HEK293 (cell line): Measurements from ENCODE around the gene EXT2.

Experiments
- CTCF ChIA-PET: fragments of 350-600 bp; formaldehyde crosslinking; extraction: SDS; loops from one replicate; lab custom pipeline; 2021; ENCODE audit warnings: antibody characterized with exemption; lab: Yijun Ruan, JAX
- POLR2A ChIA-PET: fragments of 300-600 bp; formaldehyde crosslinking; extraction: SDS; loops from one replicate; lab custom pipeline; 2020; ENCODE audit warnings: antibody characterized with exemption, inconsistent platforms; lab: Yijun Ruan, JAX
- H3K27ac ChIP-seq: fragments of 200-500 bp; sonication (Bioruptor generic); 2 replicates; pipeline ENCODE4 v1.5.1; 2014; ENCODE audit warnings: low read depth, low read length, control low read depth, inconsistent platforms; ENCODE audit errors: extremely low read depth
- H3K36me3 ChIP-seq, 2 experiments: fragments of 200-500 bp in 1 of 2; sonication (Bioruptor generic) in 1 of 2; 1 replicate in 1 of 2; 2 replicates in 1 of 2; pipeline ENCODE4 v1.5.1; 2014 to 2017; ENCODE audit warnings: inconsistent platforms in 2 of 2, low read length in 2 of 2; ENCODE audit not compliant: control insufficient read depth in 2 of 2, insufficient read depth in 1 of 2
- H3K4me1 ChIP-seq: fragments of 200-500 bp; sonication (Bioruptor generic); 2 replicates; pipeline ENCODE4 v1.5.1; 2014; ENCODE audit warnings: mild to moderate bottlenecking, low read length, inconsistent platforms; ENCODE audit not compliant: control insufficient read depth, insufficient read depth
- H3K4me3 ChIP-seq: 2 replicates; pipeline ENCODE4 v1.5.1; 2011; ENCODE audit warnings: low read depth, mild to moderate bottlenecking, control low read depth, low read length, moderate library complexity
- H3K9me3 ChIP-seq: fragments of 200-500 bp; sonication (Bioruptor generic); 2 replicates; pipeline ENCODE4 v1.5.1; 2014; ENCODE audit warnings: low read depth, low read length, inconsistent platforms; ENCODE audit not compliant: control insufficient read depth, insufficient read depth
- AEBP2 ChIP-seq: fragments of 450-650 bp; formaldehyde crosslinking; IDR thresholded peaks from 2 replicates; pipeline ENCODE4 v1.5.1; 2016; ENCODE audit warnings: missing biosample characterization, missing genetic modification characterization, borderline replicate concordance
- GLI4 ChIP-seq: fragments of 450-650 bp; formaldehyde crosslinking; IDR thresholded peaks from 2 replicates; pipeline ENCODE4 v1.5.1; 2016; ENCODE audit warnings: missing biosample characterization, missing genetic modification characterization
- HOXD13 ChIP-seq: sonication (generic); formaldehyde crosslinking; IDR thresholded peaks from 2 replicates; pipeline ENCODE4 v1.8.0; 2022; ENCODE audit warnings: missing genetic modification reagents, borderline replicate concordance
- KLF17 ChIP-seq: fragments of 450-650 bp; formaldehyde crosslinking; IDR thresholded peaks from 2 replicates; pipeline ENCODE4 v1.5.1; 2016; ENCODE audit warnings: missing biosample characterization, missing genetic modification characterization
- PRDM4 ChIP-seq: fragments of 450-650 bp; formaldehyde crosslinking; IDR thresholded peaks from 2 replicates; pipeline ENCODE4 v1.5.1; 2017; ENCODE audit warnings: missing biosample characterization, missing genetic modification characterization
- ZBTB26 ChIP-seq: fragments of 450-650 bp; formaldehyde crosslinking; optimal IDR thresholded peaks from 2 replicates; pipeline ENCODE3; 2016; ENCODE audit warnings: missing biosample characterization, mild to moderate bottlenecking, missing genetic modification characterization
- ZIC2 ChIP-seq: fragments of 450-650 bp; formaldehyde crosslinking; IDR thresholded peaks from 2 replicates; pipeline ENCODE4 v1.5.1; 2016; ENCODE audit warnings: missing biosample characterization, missing genetic modification characterization
- ZNF112 ChIP-seq: fragments of 450-650 bp; formaldehyde crosslinking; IDR thresholded peaks from 2 replicates; pipeline ENCODE4 v1.5.0; 2017; ENCODE audit warnings: missing biosample characterization, missing genetic modification characterization
- ZNF280C ChIP-seq: fragments of 450-650 bp; formaldehyde crosslinking; IDR thresholded peaks from 2 replicates; pipeline ENCODE4 v1.5.1; 2016; ENCODE audit warnings: missing biosample characterization, missing genetic modification characterization
- ZNF366 ChIP-seq: fragments of 450-650 bp; formaldehyde crosslinking; conservative IDR thresholded peaks from 2 replicates; pipeline ENCODE4 v1.5.1; 2016; ENCODE audit warnings: missing biosample characterization, missing genetic modification characterization
- ZNF423 ChIP-seq: fragments of 450-650 bp; formaldehyde crosslinking; IDR thresholded peaks from 2 replicates; pipeline ENCODE4 v1.5.1; 2016; ENCODE audit warnings: missing biosample characterization, missing genetic modification characterization
- ZNF549 ChIP-seq: fragments of 450-650 bp; IDR thresholded peaks from 2 replicates; pipeline ENCODE4 v1.5.1; 2018; ENCODE audit warnings: missing biosample characterization, missing genetic modification characterization, mild to moderate bottlenecking, inconsistent platforms, moderate library complexity
- ZNF621 ChIP-seq: fragments of 450-650 bp; formaldehyde crosslinking; IDR thresholded peaks from 2 replicates; pipeline ENCODE4 v1.5.1; 2017; ENCODE audit warnings: missing biosample characterization, missing genetic modification characterization
- ZNF677 ChIP-seq: fragments of 450-650 bp; IDR thresholded peaks from 2 replicates; pipeline ENCODE4 v1.5.0; 2018; ENCODE audit warnings: missing biosample characterization, mild to moderate bottlenecking, missing genetic modification characterization, moderate library complexity
- ZNF707 ChIP-seq: fragments of 450-650 bp; formaldehyde crosslinking; IDR thresholded peaks from 2 replicates; pipeline ENCODE4 v1.5.1; 2016; ENCODE audit warnings: missing biosample characterization, missing genetic modification characterization
- ZNF747 ChIP-seq: fragments of 450-650 bp; formaldehyde crosslinking; IDR thresholded peaks from 2 replicates; pipeline ENCODE4 v1.5.1; 2016; ENCODE audit warnings: missing biosample characterization, missing genetic modification characterization
- ZNF768 ChIP-seq: fragments of 450-650 bp; formaldehyde crosslinking; IDR thresholded peaks from 2 replicates; pipeline ENCODE4 v1.5.1; 2018; ENCODE audit warnings: missing biosample characterization, mild to moderate bottlenecking, missing genetic modification characterization
- ZNF830 ChIP-seq: fragments of 450-650 bp; IDR thresholded peaks from 2 replicates; pipeline ENCODE4 v1.5.0; 2018; ENCODE audit warnings: missing biosample characterization, missing genetic modification characterization, low read depth, mild to moderate bottlenecking, moderate library complexity

EXT2 gene

GRCh38 chr11:44149651-44150050 is 54.2 kb downstream of the EXT2 start:
- Histone ChIP-seq H3K4me1 (no peaks in the 10 kb centered on the region), H3K9me3 (no peaks in the 10 kb centered on the region)
- CTCF ChIA-PET = no interaction called here
- POLR2A ChIA-PET = no interaction called here
- no peak for TF ChIP-seq ZBTB26 (tag by site-specific recombination)
- TF ChIP-seq, all 188 proteins: peak for 0
- Histone ChIP-seq H3K27ac (no peak overlapping the region), H3K4me3 (no peak overlapping the region), H3K36me3 (peaks cover 0 to 56% of the 10 kb centered on the region in 2 experiments; a peak in 1 of 3 replicates)

GRCh38 chr11:44150401-44150800 is 54.9 kb downstream of the EXT2 start:
- CTCF ChIA-PET = interaction anchor here (1.0 kb wide), 1 partner anchor 17 kb away, joined by 4 read pairs; no protein-coding TSS in a partner anchor
- no peak overlapping the region for H3K27ac ChIP-seq
- no peaks in the 10 kb centered on the region for H3K9me3 ChIP-seq
- no peak overlapping the region for H3K4me3 ChIP-seq
- peaks cover 0 to 52% of the 10 kb centered on the region in 2 experiments; a peak in 1 of 3 replicates for H3K36me3 ChIP-seq
- TF ChIP-seq ZNF549 (no peak), ZNF621 (tag by site-specific recombination) (no peak), ZNF112 (tag by site-specific recombination) (no peak), PRDM4 (no peak), ZIC2 (no peak), ZNF423 (tag by site-specific recombination) (no peak), AEBP2 (no peak), ZNF768 (tag by site-specific recombination) (no peak), ZNF366 (tag by site-specific recombination) (no peak), ZNF747 (tag by site-specific recombination) (no peak), KLF17 (no peak), ZNF830 (tag by site-specific recombination) (no peak), HOXD13 (CRISPR knock-in tag) (no peak), ZNF677 (tag by site-specific recombination) (no peak), ZNF280C (tag by site-specific recombination) (no peak), ZNF707 (tag by site-specific recombination) (no peak), GLI4 (no peak)
- POLR2A ChIA-PET = no interaction called here
- H3K4me1 ChIP-seq = no peaks in the 10 kb centered on the region
